ENCODE measurements around the gene ZNF195. TPM values are rescaled to one million over a fixed set of nuclear protein-coding genes. Genes with fewer than 3 reads are reported as not detected.
"Not testable (repeated sequence)": the region's sequence is repeated elsewhere in the genome, so short reads cannot be mapped to it uniquely, and the experiment has no call there.

The ZNF195 gene
- total RNA-seq: 70.4 and 71.7 TPM in 2 replicates
- long read RNA-seq, transcript ZNF195-201 (5 exons, 2,021 nt): minor isoform, 14 of 187 reads
- long read RNA-seq, transcript ZNF195-215 (6 exons, 2,008 nt): minor isoform, 12 of 187 reads
- long read RNA-seq, transcript ZNF195-204 (4 exons, 2,970 nt): major isoform, 84 of 187 reads
- long read RNA-seq, partial matches to known transcripts: 2 of 187 reads
- long read RNA-seq, other reads (novel, unspliced or antisense): 69 of 187 reads

GRCh38 chr11:3378426-3379423 lies at the start of gene ZNF195:
TSS of gene ZNF195 (minus strand) at chr11:3379146. CDS start at chr11:3379040, 106 bp downstream.
- TF ChIP-seq, protein P1, sequence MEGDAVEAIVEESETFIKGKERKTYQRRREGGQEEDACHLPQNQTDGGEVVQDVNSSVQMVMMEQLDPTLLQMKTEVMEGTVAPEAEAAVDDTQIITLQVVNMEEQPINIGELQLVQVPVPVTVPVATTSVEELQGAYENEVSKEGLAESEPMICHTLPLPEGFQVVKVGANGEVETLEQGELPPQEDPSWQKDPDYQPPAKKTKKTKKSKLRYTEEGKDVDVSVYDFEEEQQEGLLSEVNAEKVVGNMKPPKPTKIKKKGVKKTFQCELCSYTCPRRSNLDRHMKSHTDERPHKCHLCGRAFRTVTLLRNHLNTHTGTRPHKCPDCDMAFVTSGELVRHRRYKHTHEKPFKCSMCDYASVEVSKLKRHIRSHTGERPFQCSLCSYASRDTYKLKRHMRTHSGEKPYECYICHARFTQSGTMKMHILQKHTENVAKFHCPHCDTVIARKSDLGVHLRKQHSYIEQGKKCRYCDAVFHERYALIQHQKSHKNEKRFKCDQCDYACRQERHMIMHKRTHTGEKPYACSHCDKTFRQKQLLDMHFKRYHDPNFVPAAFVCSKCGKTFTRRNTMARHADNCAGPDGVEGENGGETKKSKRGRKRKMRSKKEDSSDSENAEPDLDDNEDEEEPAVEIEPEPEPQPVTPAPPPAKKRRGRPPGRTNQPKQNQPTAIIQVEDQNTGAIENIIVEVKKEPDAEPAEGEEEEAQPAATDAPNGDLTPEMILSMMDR (conservative IDR thresholded peaks at IDR 0.05): no peak
- peak within 1 kb of the TSS; percentile 98 for H3K27ac Mint-ChIP-seq (ENCODE audit: unreplicated experiment)
- peaks cover 3% of the 10 kb centered on the region for H3K9me3 Mint-ChIP-seq
- H3K4me3 Mint-ChIP-seq: peak within 1 kb of the TSS; percentile 97
- peak; percentile 97 for DNase-seq (ENCODE audit: low read depth, low spot score)
- H3K27me3 Mint-ChIP-seq (ENCODE audit: low read depth): peaks cover 3% of the 10 kb centered on the region
- H3K36me3 Mint-ChIP-seq (ENCODE audit: low read depth): peaks cover 46% of the 10 kb centered on the region
- H3K4me1 Mint-ChIP-seq: peaks cover 44% of the 10 kb centered on the region

- not testable (repeated sequence) for H3K4me1 Mint-ChIP-seq; DNase-seq (ENCODE audit: low read depth, low spot score); H3K27ac Mint-ChIP-seq (ENCODE audit: unreplicated experiment); H3K36me3 Mint-ChIP-seq (ENCODE audit: low read depth); H3K9me3 Mint-ChIP-seq
- peak overlapping the region; percentile 24 for H3K4me3 Mint-ChIP-seq
- H3K27me3 Mint-ChIP-seq (ENCODE audit: low read depth): peaks cover 51% of the 10 kb centered on the region
These were observed 49.1 kb upstream of the ZNF195 start for GRCh38 chr11:3428076-3428475.

- H3K27ac Mint-ChIP-seq (ENCODE audit: unreplicated experiment); DNase-seq (ENCODE audit: low read depth, low spot score); H3K36me3 Mint-ChIP-seq (ENCODE audit: low read depth); H3K9me3 Mint-ChIP-seq; H3K4me3 Mint-ChIP-seq: not testable (repeated sequence)
- H3K4me1 Mint-ChIP-seq: peaks cover 12% of the 10 kb centered on the region
- H3K27me3 Mint-ChIP-seq (ENCODE audit: low read depth): peaks cover 52% of the 10 kb centered on the region
These were observed 47.6 kb upstream of the ZNF195 start for GRCh38 chr11:3426541-3426940.

DNA sequence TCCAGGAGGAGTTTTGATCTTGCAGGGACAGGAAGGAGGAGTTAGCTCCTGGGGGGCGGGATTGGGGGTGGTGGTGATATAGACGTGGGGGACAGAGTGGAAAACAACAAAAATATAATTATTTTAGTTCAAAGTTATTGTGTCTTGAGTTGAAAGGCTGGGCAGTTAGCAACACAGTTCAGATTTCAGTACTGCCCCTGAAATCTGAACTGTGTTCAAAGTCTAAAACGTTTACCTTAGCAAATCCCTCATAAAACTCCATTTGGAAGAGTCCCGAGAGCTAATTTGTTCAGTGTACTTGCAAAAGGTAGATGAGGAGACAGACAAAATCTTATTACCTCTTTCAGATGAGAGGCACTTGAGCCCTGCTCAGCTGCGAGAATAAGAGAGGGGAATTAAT lies 45.0 kb upstream of the ZNF195 start:
- Mint-ChIP-seq H3K27me3 (ENCODE audit: low read depth) (peaks cover 39% of the 10 kb centered on the region), H3K4me3 (peak overlapping the region; percentile 78)
- H3K9me3 Mint-ChIP-seq; H3K36me3 Mint-ChIP-seq (ENCODE audit: low read depth); DNase-seq (ENCODE audit: low read depth, low spot score); H3K4me1 Mint-ChIP-seq; H3K27ac Mint-ChIP-seq (ENCODE audit: unreplicated experiment): not testable (repeated sequence)

- not testable (repeated sequence) for H3K36me3 Mint-ChIP-seq (ENCODE audit: low read depth); H3K9me3 Mint-ChIP-seq; H3K27ac Mint-ChIP-seq (ENCODE audit: unreplicated experiment); H3K4me1 Mint-ChIP-seq; DNase-seq (ENCODE audit: low read depth, low spot score)
- Mint-ChIP-seq H3K4me3 (peak overlapping the region; percentile 97), H3K27me3 (ENCODE audit: low read depth) (peaks cover 34% of the 10 kb centered on the region)
These were observed 44.3 kb upstream of the ZNF195 start for GRCh38 chr11:3423138-3423731.

DNA sequence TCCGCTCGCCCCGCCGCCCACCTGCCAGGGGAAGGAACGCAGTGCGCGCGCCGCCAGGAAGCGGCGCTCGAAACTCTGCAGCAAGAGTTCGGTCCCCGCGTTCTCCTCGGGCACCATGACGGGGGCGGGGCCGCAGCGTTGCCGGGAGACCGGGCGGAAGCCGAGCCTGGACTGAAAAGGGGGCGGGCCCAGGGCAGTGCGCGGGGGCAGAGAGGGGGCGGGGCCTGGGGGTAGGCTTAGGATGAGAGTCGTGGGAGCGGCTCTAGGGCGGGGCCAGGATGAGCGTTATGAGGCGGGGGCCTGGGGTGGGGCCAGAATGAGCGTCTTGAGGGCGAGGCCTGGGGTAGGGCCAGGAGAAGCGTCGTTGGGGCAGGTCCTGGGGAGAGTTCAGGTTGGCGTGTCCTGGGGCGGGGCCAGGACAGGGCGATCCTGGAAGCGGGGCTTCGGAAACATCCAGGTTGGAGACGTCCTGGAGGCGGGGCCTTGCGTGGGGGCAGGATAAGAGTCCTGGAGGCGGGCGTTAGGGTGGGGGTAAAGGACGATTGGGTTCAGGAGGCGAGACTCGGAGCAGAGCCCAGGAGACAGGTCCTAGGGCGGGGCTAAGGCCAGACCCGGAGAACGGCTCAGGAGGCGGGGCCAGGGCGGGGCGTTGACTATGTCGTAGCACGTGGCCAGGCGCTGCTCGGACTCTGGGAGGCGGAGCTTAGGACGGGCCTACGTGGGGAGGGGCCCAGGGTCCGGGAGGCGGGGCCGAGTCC lies 43.6 kb upstream of the ZNF195 start:
- H3K4me3 Mint-ChIP-seq: peak overlapping the region; percentile 97
- not testable (repeated sequence) for H3K9me3 Mint-ChIP-seq; H3K4me1 Mint-ChIP-seq; H3K36me3 Mint-ChIP-seq (ENCODE audit: low read depth)
- H3K27ac Mint-ChIP-seq (ENCODE audit: unreplicated experiment): peak overlapping the region; percentile 95
- peaks cover 32% of the 10 kb centered on the region for H3K27me3 Mint-ChIP-seq (ENCODE audit: low read depth)
- peak; percentile 94 for DNase-seq (ENCODE audit: low read depth, low spot score)

DNA sequence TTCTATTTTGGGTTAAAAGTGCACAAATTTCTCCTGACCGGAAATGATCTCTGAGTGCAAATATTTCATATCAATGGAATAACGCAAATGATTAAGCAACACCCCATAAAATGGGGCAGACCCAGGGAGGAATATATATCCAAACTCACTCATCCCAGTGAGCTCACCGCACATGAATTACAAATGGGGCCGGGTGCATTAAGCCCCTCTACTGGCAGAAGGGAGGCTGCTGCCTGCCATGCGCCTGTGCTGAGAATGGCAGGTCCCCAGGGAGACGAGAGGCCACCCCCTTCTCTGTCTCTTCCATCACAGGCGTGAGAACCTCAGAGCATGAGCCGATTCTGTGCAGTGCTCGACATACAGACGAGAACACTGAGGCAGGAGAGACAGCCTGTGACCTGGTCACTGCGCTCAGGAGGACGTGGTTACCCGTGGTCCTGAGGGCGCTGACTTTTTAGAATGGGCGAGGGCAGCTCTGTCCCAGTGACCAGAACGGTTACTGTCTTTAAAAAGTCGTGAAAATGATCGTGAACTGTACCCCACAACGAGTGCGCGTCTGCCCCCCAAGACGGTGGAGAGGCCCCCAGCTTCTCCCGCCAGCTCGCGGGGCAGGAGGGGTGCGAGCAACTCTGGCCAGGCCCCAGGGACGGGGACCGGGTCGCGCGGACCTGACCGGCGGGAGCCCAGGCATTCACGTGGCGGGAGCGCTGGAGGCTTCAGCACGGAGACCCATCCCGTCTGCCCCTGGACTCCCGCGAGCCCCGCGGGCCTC lies 42.8 kb upstream of the ZNF195 start:
- not testable (repeated sequence) for DNase-seq (ENCODE audit: low read depth, low spot score); H3K36me3 Mint-ChIP-seq (ENCODE audit: low read depth); H3K9me3 Mint-ChIP-seq; H3K4me1 Mint-ChIP-seq
- H3K27ac Mint-ChIP-seq (ENCODE audit: unreplicated experiment): peak overlapping the region; percentile 78
- peak overlapping the region; percentile 97 for H3K4me3 Mint-ChIP-seq
- peaks cover 29% of the 10 kb centered on the region for H3K27me3 Mint-ChIP-seq (ENCODE audit: low read depth)

DNA sequence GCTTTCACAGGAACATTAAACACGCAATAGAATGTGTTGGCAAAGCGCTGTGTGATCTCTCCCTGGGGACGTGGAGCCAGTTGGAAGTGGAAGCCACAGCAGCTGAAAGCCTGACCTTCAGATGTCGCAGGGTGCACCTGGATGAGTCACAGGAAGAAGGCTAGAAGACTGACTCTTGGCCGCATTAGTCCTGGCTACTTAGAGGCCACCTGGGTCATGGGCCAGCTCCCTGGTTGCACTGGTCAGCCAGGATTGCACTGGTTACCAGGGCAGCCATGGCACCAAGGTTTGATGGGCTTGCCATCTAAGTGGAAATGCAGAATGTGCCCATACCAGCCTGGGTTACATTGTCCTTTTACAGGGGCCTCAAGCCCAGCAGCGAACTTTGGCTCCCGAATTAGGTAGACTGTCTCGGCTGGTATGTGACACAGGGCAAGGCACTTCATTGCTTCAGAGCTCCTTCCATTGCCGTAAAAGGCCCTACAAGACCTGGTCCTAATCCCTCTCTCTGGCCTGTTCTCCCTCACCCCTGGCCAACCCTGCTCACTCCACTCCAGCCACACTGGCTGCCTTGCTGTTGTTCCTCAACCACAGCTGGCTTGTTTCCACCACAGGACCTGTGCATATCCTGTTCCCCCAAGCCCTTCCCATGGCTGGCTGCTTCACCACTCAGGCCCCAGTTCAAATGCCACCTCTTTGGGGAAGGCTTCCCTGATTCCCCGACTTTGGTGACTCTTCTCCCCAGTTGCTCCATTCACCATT lies 41.5 kb upstream of the ZNF195 start:
- Mint-ChIP-seq H3K4me1 (peaks cover 10% of the 10 kb centered on the region), H3K27me3 (ENCODE audit: low read depth) (peaks cover 22% of the 10 kb centered on the region), H3K4me3 (peak overlapping the region; percentile 72)
- H3K36me3 Mint-ChIP-seq (ENCODE audit: low read depth); DNase-seq (ENCODE audit: low read depth, low spot score); H3K9me3 Mint-ChIP-seq; H3K27ac Mint-ChIP-seq (ENCODE audit: unreplicated experiment): not testable (repeated sequence)

GRCh38 chr11:3419496-3419895 lies 40.5 kb upstream of the ZNF195 start:
- not testable (repeated sequence) for H3K36me3 Mint-ChIP-seq (ENCODE audit: low read depth); H3K27ac Mint-ChIP-seq (ENCODE audit: unreplicated experiment); H3K9me3 Mint-ChIP-seq; DNase-seq (ENCODE audit: low read depth, low spot score); H3K4me3 Mint-ChIP-seq
- peaks cover 10% of the 10 kb centered on the region for H3K4me1 Mint-ChIP-seq
- H3K27me3 Mint-ChIP-seq (ENCODE audit: low read depth): peaks cover 13% of the 10 kb centered on the region
